DLD1 (cell line): ENCODE measurements around the gene STRADB.
"Not testable (repeated sequence)": the region's sequence is repeated elsewhere in the genome, so short reads cannot be mapped to it uniquely, and the experiment has no call there.

Experiments
- in situ Hi-C: cut with HindIII; loops from 2 replicates; pipeline ENCODE4 v1.10.0; 2017; ENCODE audit warnings: low sequenced_read_pairs

Gene STRADB

GRCh38 chr2:201430322-201430721, 21.2 kb upstream of the STRADB start:
- in situ Hi-C loops: not testable (repeated sequence)

- in situ Hi-C loops: no loop called here
Measured at GRCh38 chr2:201430839-201431238, 20.7 kb upstream of the STRADB start.

- in situ Hi-C loops: no loop called here
Measured at GRCh38 chr2:201432038-201432620, 19.4 kb upstream of the STRADB start.

GRCh38 chr2:201432621-201433393, 18.7 kb upstream of the STRADB start:
- in situ Hi-C loops: no loop called here

GRCh38 chr2:201433394-201433995, 18.0 kb upstream of the STRADB start:
- in situ Hi-C loops: no loop called here

- in situ Hi-C loops: no loop called here
Measured at GRCh38 chr2:201436141-201436540, 15.4 kb upstream of the STRADB start.

GRCh38 chr2:201439336-201439922, 12.1 kb upstream of the STRADB start:
- in situ Hi-C loops: not testable (repeated sequence)

- in situ Hi-C loops: no loop called here
Measured at GRCh38 chr2:201440182-201440581, 11.4 kb upstream of the STRADB start.

- in situ Hi-C loops: no loop called here
Measured at GRCh38 chr2:201441409-201441808, 10.1 kb upstream of the STRADB start.

- in situ Hi-C loops: no loop called here
Measured at GRCh38 chr2:201444746-201445465, 6.6 kb upstream of the STRADB start.

- in situ Hi-C loops: no loop called here
Measured at GRCh38 chr2:201447086-201447485, 4.5 kb upstream of the STRADB start.

GRCh38 chr2:201448061-201448460, 3.5 kb upstream of the STRADB start:
- in situ Hi-C loops: no loop called here

GRCh38 chr2:201448701-201449100, 2.8 kb upstream of the STRADB start:
- in situ Hi-C loops: no loop called here

- in situ Hi-C loops: no loop called here
Measured at GRCh38 chr2:201450954-201451291, 617 bp upstream of the STRADB start.

GRCh38 chr2:201452058-201452921, 750 bp downstream of the STRADB start:
- in situ Hi-C loops: no loop called here

- in situ Hi-C loops: no loop called here
Measured at GRCh38 chr2:201452922-201453643, 1.5 kb downstream of the STRADB start.

- in situ Hi-C loops: no loop called here
Measured at GRCh38 chr2:201458381-201458780, 6.8 kb downstream of the STRADB start.

- in situ Hi-C loops: no loop called here
Measured at GRCh38 chr2:201460532-201460931, 9.0 kb downstream of the STRADB start.

GRCh38 chr2:201464547-201464946, 13.0 kb downstream of the STRADB start:
- in situ Hi-C loops: no loop called here

GRCh38 chr2:201465524-201465971, 14.0 kb downstream of the STRADB start:
- in situ Hi-C loops: no loop called here
